Head of caudate nucleus (tissue), 42 donors: ENCODE results near the gene QSOX1.
A peak's percentile ranks its signal among the peaks of the same experiment; 100 is the strongest.

ENCODE experiments used
- DNase-seq, 42 donors: peaks; one replicate each; pipeline versions ENCODE4 v3.0.0 to v3.0.0-alpha.2; 2020 to 2021; ENCODE audit warnings: mixed read lengths in 7 of 42
- intact Hi-C: fragments of 100-400 bp; cut with DNase I; formaldehyde crosslinking; loops from one replicate; pipeline ENCODE4 v1.15.0; 2022

QSOX1 gene

GRCh38 chr1:180143359-180143758 lies 11.3 kb upstream of the QSOX1 start:
- intact Hi-C loops = no loop called here

GRCh38 chr1:180144659-180145357 lies 9.9 kb upstream of the QSOX1 start:
- intact Hi-C loops = no loop called here
- DNase-seq = no peak

More at GRCh38 chr1:180143359-180143758, 11.3 kb upstream of the QSOX1 start:
- DNase-seq = no peak

- intact Hi-C loops = no loop called here
These were observed 9.2 kb upstream of the QSOX1 start for GRCh38 chr1:180145446-180145845.

GRCh38 chr1:180150982-180151381 lies 3.7 kb upstream of the QSOX1 start:
- DNase-seq = peak in 1 of 42 donors; percentile 34
- intact Hi-C loops = loop anchor here (10.0 kb wide), 1 partner anchor 1126 kb away; the partner anchor contains the start of gene FAM20B

More at GRCh38 chr1:180145446-180145845, 9.2 kb upstream of the QSOX1 start:
- DNase-seq = peak in 1 of 42 donors; percentile 1

GRCh38 chr1:180151508-180151907 lies 3.2 kb upstream of the QSOX1 start:
- peak in 1 of 42 donors; percentile 21 for DNase-seq
- intact Hi-C loops = loop anchor here (10.0 kb wide), 1 partner anchor 1127 kb away; the partner anchor contains the start of gene FAM20B

GRCh38 chr1:180152588-180152987 lies 2.1 kb upstream of the QSOX1 start:
- no peak for DNase-seq
- intact Hi-C loops = loop anchor here (10.0 kb wide), 1 partner anchor 1128 kb away; the partner anchor contains the start of gene FAM20B

GRCh38 chr1:180153032-180153431 lies 1.6 kb upstream of the QSOX1 start:
- intact Hi-C loops = loop anchor here (10.0 kb wide), 1 partner anchor 1128 kb away; the partner anchor contains the start of gene FAM20B
- no peak for DNase-seq

GRCh38 chr1:180154003-180154324 lies 705 bp upstream of the QSOX1 start:
- peak in 2 of 42 donors; percentile 13 to 19 for DNase-seq
- intact Hi-C loops = loop anchor here (10.0 kb wide), 1 partner anchor 1129 kb away; the partner anchor contains the start of gene FAM20B

- intact Hi-C loops = loop anchor here (10.0 kb wide), 1 partner anchor 1130 kb away; the partner anchor contains the start of gene FAM20B
- peak in 28 of 42 donors; percentile 14 to 65 (median 39) for DNase-seq
These were observed 563 bp downstream of the QSOX1 start for GRCh38 chr1:180155182-180155682.

GRCh38 chr1:180156201-180156600 lies 1.5 kb downstream of the QSOX1 start:
- intact Hi-C loops = loop anchor here (10.0 kb wide), 1 partner anchor 1131 kb away; the partner anchor contains the start of gene FAM20B
- peak in 1 of 42 donors; percentile 50 for DNase-seq

GRCh38 chr1:180156631-180157091 lies 2.0 kb downstream of the QSOX1 start:
- DNase-seq = no peak
- intact Hi-C loops = loop anchor here (10.0 kb wide), 1 partner anchor 1132 kb away; the partner anchor contains the start of gene FAM20B

- intact Hi-C loops = loop anchor here (10.0 kb wide), 1 partner anchor 1132 kb away; the partner anchor contains the start of gene FAM20B
- DNase-seq = no peak
These were observed 2.4 kb downstream of the QSOX1 start for GRCh38 chr1:180157108-180157507.

GRCh38 chr1:180157576-180158057 lies 2.9 kb downstream of the QSOX1 start:
- intact Hi-C loops = loop anchor here (10.0 kb wide), 1 partner anchor 1133 kb away; the partner anchor contains the start of gene FAM20B
- DNase-seq = no peak

GRCh38 chr1:180158149-180159147 lies 3.8 kb downstream of the QSOX1 start:
- intact Hi-C loops = loop anchor here (10.0 kb wide), 1 partner anchor 1134 kb away; the partner anchor contains the start of gene FAM20B
- DNase-seq = no peak

GRCh38 chr1:180160357-180160756 lies 5.7 kb downstream of the QSOX1 start:
- intact Hi-C loops = no loop called here

GRCh38 chr1:180163041-180163440 lies 8.4 kb downstream of the QSOX1 start:
- no peak for DNase-seq
- intact Hi-C loops = no loop called here

More at GRCh38 chr1:180160357-180160756, 5.7 kb downstream of the QSOX1 start:
- peak in 1 of 42 donors; percentile 0 for DNase-seq

- peak in 3 of 42 donors; percentile 3 to 21 (median 13) for DNase-seq
- intact Hi-C loops = no loop called here
These were observed 10.4 kb downstream of the QSOX1 start for GRCh38 chr1:180165096-180165495.
